ENCODE measurements around the gene MRPL22.

GRCh38 chr5:154966081-154966841 is 25.4 kb downstream of the MRPL22 start:
- TF ChIP-seq CTCF (IDR thresholded peaks at IDR 0.05) (no peak), POLR2A (IDR thresholded peaks at IDR 0.05) (no peak)
